HG02870 (cell line): ENCODE results near the gene RTF1.

Source experiments
- ATAC-seq: cut with Tn5 transposase; IDR thresholded peaks from one replicate; pipeline ENCODE4 v1.9.1; 2021; ENCODE audit warnings: mild to moderate bottlenecking, moderate library complexity; ENCODE audit not compliant: unreplicated experiment

RTF1 gene

DNA sequence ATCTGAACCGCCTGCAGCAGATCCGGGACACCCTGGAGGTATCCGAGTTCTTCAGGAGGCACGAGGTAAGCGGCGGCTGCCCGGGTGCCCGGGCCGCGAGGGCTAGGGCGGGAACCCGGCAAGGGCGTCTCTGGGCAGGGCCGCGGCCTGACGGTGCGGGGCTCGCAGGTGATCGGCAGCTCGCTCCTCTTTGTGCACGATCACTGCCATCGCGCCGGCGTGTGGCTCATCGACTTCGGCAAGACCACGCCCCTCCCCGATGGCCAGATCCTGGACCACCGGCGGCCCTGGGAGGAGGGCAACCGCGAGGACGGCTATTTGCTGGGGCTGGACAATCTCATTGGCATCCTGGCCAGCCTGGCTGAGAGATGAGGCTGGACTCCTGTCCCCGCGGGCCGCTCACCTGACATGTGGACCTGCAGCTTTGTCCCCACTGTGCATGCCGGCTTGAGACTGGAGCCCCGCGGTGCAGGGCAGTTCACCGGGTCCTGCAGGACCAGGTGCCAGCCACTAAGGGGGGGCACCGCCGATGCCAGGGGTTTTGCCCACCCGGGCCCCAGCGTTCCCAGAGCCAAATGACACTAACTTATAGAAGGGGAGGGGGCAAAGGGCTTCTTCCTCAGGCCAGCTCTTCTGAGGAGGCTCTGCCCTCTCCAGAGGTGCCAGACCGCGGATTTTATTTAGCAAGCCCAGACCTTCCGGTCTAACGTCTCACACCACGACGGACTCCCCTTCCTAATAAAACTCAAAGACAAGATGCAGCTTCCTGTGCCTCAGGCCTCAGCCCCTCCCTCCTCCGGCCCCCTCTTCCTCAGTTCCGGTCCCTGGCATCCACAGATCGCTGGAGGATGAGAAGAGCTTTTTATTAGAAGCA is 86.1 kb downstream of the RTF1 start:
- ATAC-seq, result no peak

DNA sequence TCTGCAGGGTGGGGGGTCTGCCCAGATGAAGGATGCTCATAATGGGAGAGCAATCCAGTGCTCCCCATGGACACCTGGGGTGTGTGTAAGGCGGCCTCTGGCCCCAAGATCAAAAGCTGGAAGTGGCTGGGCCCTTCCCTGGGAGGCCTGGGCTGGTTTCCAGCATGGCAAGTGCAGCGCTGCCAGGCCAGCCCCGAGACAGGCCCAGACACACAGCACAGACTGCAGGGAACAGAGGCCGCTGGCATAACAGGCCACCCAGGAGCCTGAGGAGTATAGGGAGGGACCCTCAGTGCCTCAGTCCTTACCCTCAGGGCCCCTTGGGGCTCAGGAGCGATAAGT is 86.7 kb downstream of the RTF1 start:
- ATAC-seq, result no peak

DNA sequence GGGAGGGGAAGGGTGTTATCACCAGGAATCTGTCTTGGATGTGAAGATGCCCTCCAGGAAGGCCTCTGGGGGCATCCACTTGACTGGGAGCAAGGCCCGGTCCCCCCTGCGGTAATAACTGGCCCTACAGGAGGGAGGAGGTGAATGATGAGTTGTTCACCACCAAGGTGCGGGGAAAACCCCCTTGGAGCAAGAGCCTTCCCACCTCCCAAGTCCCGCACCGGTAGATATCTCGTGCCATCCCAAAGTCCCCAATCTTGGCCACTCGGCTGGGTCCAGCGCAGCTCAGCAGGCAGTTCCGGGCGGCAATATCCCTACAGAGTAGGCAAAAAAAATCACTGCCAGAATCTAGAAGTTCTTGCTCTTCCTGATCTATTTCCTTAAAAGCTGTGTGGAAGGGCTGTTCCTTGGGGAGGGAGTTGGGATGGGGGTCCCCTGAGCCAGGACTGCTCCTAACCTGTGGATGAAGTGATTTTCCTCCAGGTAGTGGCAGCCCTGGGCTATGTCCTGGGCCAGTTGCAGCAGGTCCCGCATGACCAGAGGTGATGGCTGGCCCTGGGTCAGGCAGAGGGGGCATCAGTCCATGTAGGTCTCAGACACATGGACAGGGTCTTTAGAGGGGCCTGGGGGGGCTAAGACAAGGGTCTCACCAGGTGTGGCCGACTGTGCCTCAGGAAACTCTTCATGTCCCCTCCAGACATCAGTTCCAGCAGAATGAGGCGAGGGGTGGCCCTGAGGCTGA is 88.0 kb downstream of the RTF1 start:
- ATAC-seq, result no peak

DNA sequence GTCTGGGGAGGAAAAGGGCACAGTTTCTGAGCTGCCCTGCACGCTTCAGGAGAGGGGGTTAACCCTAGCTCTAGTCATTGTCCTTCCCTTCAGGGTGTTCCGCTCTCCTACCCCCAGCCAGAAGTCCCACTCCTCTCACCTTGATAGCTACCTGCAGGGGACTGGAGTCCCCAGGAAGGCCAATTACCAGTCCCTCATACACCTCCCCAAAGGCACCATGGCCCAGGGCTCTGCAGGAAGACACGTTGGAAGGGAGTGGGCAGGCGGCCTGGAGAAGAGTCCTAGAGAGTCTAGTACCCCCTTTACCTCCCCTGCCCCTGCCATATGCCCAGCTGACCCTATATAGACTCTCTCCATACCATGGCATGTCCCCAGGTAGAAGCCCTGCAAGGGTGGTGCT is 88.9 kb downstream of the RTF1 start:
- ATAC-seq, result no peak

DNA sequence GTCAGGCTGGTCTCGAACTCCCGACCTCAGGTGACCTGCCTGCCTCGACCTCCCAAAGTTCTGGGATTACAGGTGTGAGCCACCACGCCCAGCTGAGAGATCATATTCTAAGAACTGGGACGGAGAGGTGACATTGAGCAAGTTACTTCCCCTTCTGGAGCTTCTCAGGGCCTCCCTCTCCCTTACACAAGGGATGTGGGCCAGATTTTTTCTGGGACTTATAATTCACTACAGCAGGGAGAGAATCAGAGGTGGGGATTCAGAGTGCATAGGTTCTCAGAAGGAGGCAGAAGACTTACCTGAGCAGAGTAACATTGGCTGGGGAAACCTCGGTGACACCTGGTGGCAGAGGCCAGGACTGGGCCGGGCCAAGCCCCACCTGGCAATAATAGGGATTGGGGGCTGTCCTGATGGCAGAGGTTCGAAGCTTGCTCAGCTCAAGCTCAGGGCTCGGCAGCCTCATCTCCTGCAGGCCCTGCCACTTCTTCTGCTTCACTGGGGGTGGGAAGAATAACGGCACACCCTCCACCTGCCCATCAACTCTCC is 90.0 kb downstream of the RTF1 start:
- no peak for ATAC-seq

DNA sequence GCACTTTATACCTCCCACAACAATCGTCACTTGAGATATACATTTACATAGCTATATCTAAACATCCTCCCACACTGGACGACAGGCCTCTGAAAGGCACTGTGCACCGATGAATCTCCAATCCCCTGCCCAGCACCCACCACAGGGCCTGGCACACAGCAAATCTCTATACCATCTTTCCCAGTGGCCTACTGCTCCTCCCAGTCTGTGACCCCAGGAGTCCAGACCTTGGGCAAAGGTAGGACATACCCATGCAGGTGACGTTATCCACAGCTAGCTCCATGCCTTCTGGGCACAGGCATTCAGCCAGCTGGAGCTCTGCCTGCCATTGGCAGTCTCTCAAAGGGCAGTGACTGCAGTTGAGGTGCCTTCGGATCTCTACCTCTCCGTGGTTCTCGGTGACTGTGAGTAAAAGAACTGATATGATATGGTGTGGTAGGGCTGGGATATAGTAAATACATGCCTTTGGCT is 91.0 kb downstream of the RTF1 start:
- no peak for ATAC-seq

DNA sequence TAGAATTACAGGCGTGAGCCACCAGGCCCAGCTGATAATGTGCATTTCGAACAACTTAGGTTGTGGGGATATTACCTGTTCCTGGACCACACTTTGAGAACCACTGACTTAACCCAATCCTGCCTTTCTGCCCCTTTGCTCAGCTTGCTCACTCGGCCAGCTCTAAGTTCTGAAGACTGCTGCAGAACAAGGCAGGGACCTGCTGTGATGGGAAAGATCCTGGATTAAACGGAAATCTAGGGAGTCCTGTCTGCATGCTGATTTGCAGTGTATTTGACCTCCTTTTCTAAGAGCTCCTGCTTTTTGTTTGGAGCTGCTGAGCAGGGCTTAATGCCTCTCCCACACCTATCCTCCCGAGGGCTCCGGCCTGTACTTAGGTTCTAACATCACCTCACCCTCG is 93.8 kb downstream of the RTF1 start:
- no peak for ATAC-seq

DNA sequence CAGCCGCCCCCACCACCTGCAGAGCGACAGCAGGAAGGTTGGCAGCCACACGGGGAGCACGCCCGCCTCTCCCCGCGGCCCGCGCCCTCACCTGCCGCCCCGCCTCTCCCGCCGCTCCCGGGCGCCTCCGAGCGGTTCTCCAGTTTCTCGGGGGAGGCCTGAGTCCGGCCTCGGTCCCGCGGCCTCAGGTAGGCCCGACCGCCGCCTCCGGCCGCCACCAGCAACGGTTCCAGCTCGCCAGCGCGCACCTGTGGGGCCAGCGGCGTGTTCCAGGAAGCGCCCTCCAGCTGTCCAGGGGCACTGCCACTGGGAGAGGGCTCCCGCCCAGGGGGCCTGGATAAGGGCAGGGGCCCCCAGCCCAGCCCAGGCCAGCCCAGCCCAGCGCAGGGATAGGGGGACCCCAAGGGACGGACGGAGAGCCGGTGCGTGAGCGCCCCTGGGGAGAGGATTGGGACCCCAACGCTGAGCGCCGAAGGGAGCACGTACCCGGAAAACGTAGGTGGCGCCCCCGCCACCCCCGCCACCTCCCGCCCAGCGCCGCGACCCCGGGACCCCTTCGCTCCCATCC is 94.5 kb downstream of the RTF1 start:
- ATAC-seq, result no peak

DNA sequence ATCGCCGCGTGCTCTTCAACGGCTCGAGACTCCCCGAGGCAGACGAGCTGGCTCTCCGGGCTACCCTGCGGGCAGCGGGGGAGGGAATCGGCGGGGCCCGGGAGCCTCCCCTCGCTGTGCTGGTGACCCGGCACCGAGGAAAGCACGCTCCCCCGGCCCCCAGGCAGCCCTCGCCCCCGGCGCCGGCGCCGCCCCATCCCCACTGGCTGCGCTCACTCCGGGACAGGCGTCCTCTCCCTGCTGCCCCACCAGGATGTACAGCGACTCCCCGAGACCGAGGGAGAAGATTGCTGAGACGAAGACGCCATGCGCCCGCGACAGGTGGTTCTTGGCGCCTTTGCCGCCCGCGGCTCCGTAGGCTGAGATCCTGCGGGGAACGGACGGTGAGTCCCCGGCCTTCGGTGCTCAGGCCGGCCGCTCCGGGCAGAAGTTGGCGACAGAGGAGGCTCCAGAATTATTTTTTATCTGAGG is 95.0 kb downstream of the RTF1 start:
- ATAC-seq, result no peak

DNA sequence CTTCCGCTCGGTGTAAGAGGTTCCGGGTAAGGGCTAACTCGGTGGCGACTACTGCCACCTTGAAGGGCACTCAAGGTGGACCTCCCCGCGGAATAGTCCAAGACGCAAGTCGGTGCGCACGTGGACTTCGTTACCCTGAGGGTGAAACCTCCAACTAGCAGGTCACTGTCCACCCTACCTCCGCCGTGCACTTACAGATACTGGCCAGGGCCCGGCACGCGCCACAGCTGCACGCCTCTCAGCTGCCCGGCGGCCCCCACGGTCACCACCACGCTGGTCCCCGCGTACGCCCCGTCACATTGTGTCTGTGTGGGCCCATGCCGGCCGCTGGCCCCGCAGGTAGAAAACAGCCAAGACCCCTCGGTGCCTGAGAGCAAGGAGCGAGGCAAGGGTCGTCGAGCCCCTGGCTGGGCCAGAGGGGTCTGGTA is 95.6 kb downstream of the RTF1 start:
- ATAC-seq, result no peak

DNA sequence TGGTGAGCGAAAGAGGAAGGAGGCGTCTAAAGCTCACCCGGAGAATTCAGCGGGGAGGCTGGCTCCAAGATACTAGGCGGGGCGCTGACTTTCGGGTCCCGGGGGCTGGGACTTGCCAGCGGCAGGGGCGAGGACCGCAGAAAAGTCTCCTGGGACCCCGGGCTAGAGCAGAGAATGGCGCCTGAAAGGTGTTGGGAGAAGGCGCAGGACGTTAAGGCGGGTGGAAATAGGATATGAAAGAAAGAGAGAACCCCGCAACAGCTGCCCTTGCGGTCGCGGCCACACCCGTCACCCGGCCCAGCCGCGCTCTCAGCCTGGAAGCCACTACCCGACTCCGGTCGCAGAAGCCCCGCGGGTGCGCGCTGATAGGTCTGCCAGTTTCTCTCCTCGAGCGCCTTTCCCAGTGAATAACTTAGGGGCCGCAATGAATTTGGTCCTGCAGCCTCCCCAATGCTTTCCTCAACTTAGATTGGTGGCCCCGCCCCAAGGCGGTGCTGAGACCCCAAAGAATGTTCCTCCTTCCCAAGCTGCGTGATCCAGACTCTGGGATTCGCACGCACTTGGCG is 96.1 kb downstream of the RTF1 start:
- ATAC-seq, result no peak

DNA sequence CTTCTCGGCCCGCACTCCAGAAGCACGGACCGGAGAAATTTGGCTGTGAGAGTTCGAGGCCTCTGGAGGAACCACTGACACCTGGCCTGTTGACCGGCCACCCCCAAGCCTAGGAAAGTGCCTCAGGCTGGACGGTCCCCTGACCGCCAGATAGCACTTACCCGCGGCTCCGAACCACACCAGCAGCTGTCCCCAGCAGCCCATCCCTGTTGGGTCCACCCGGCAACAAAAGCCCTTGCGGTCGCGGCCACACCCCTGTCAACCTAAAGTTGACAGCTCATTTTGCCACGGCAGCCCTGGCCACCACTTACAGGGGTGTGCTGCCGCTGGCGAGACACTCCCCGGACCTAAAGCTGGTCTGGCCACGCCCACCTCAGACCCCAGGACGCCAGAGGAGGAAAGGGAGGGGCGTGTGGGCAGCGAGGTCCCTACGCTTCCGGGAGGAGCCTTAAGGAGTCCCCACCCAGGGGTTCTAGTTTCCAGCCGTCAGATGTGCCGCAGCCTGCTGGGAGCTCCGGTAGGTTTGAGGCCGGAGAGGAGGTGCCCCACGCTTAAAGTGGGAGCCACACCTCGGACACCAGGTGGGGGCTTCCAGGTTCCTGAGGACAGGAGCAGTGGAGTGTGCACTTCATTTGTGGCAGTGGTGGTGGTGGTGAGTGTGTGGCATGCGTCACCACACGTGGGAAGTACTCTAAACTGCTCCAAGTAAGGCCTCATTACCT is 96.8 kb downstream of the RTF1 start, which contains the start of gene LTK:
Gene LTK (minus strand): TSS at position 322 of the 722 bp plus-strand sequence. CDS start 118 bp downstream, at position 204.
- no peak for ATAC-seq

DNA sequence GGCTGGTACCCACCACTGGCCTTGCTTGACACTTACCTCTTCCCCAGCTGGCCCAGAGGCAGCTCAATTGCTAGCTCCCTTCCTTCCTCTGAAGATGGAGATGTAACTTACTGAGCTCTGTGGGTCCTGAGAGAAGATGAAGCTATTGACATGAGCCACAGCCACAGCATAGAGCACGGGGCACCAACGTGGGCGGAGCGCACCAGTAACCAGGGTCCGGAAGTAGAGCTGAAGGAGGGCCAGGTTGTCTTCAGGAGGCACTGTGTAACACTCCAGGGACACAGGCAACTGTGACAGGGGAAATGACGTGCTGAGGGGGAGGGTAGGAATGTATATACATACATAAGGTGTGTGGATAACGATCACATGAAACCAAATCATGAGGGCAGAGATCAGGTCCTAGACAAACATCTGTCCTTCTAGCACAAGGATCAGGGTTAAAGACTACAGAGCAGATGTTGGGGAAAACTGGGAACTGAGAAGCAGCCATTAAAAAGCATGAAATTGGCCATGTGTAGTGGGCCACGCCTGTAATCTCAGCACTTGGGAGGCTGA is 101.1 kb downstream of the RTF1 start:
- ATAC-seq, result no peak

DNA sequence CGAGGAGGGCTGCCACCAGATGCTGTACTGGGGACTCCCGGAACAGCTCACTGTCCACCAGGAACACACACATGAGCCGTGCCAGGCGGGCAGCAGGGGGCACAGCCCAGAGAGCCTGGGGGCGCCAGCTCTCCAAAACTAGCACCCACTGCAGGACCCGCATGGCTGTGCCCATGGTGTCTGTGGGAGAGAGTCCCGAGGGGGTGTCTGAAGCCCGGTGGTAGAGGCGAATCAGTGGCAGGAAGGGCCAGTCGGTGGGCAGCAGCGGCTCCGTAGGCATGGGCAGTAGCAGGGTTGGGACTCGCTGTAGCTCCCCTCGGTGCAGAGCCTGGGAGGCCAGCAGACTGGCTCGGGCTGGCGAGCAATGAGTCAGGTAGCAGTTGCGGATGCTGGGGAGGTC is 103.7 kb downstream of the RTF1 start:
- ATAC-seq, result no peak

DNA sequence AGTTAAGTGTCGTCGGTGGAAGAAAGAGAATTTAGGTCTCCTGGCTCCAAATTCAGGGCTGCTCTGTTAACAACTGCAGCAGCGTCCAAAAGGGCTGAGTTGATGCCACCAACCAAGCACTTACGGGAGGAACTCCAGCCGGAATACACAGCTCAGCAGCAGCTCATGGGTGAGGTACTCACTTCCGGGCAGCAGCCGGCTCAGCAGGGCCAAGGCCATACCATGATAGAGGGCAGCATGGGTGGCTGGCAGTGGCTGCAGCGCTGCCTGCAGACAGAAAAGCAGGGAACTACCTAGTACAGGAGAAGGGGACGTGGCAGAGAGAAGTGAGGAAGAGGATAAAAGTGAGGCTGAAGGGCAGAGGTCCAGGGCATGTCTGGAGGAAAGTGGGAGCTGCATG is 104.7 kb downstream of the RTF1 start:
- no peak for ATAC-seq

DNA sequence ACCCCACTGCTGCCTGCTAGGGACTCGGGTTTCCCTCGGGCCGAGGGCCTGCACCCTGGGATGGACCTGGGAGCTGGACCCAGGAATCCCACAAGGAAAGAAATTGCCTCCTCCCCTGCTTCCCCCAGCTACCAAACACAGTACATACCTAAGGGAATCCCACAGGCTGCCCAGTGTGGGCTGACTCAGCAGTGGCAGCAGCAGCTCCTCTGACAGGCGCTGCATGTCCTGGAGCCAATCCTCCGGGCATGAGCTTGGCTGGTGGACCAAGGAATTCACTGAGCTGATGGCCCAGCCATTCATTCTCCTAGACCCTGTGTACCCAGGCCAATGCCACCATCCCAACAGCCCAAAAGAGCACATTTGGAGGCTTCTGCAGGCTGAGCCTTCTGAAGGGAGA is 106.2 kb downstream of the RTF1 start:
- ATAC-seq, result no peak

DNA sequence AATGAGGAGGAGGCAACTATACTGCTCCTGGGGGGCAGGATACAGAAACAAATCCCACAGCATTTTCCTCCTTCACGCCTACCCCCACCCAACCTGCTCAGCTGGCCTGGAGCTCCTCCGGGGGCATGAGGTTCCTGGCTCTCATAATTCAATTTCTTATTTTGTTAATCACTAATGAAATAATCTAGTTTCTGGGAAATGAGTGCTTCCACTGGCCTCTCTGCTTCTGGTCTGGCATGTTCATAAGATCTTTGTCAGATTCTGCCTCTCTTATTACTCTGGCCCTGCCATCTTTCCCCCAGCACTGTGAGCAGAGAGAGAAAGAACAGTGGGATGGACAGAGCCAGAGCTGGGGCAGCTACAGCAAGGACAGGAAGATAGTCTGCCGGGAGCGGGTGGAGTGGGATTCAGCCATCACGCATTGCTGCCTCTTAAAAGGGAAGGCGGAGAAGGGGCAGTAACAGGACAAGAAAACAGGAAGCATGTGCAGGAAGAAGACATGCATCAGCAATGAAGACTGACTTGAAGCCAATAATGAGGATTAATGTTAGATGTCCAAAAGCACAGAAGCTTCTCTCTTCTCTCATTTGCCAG is 113.6 kb downstream of the RTF1 start:
- no peak for ATAC-seq
